NCI-H526 (cell line): Measurements from ENCODE around the gene PTK7.
A peak's percentile ranks its signal among the peaks of the same experiment; 100 is the strongest.
"Not testable (repeated sequence)": the region's sequence is repeated elsewhere in the genome, so short reads cannot be mapped to it uniquely, and the experiment has no call there.

Experiments
- DNase-seq, 2 experiments: peaks; one replicate each; lab custom pipeline; 2025; lab: John Stamatoyannopoulos, UW

Gene PTK7

DNA sequence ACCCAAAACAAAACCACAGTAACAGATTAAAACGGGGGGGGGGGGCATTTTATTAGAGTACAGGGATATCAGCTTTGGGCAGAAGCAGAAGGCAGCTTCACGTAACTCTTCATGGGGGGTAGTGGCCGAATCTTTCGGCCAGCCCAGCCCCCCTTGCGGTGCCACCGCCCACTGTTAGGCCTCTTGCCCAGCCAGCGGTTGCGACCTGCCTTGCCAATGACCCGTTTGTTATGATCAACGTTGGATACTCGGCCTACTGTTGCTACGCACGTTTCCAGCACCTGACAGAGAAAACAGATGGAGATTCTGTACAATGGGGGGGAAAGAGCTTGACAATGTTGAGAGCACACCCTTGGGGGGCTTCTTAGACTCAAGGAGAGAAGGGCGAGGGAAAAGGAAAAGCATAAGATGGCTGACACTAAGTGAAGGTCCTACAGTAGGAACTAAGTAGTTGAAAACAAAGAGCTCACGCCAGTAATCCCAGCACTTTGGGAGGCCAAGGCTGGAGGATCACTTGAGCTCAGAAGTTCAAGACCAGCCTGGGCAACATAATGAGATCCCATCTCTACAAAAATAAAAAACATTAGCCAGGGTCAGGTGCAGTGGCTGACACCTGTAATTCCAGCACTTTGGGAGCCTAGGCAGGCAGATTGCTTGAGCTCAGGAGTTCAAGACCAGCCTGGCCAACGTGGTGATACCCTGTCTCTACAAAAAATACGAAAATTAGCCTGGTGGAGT, 21.7 kb upstream of the PTK7 start:
- no peak for DNase-seq

DNA sequence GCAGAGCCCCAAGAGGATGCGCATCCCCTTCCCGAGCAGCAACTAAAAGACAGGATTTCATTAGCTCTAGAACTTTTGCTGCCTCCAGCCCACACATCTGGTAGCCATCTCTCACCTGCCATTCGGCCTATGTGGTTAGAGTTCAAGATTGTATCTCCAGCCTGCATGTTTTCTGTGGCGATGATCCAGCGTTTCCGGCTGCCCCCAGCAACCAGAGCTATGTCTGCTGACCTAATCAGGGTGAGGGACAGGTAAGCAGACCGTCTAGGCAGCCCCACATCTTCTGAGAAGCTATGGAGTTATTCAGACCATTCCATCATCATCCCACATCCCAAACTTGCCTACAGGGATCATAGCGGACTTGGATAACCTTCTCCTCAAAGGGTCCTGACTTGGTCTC, 20.1 kb upstream of the PTK7 start:
- DNase-seq: no peak

- DNase-seq: no peak
Measured at GRCh38 chr6:43058531-43058930, 17.6 kb upstream of the PTK7 start.

- peak; percentile 97 to 99 for DNase-seq
Measured at GRCh38 chr6:43059168-43060033, 16.7 kb upstream of the PTK7 start, which contains the start of the genes KLC4 and MRPL2. TSS of gene KLC4 (plus strand) at chr6:43059631. CDS start at chr6:43061336, 1,705 bp downstream. TSS of gene MRPL2 (minus strand) at chr6:43059434. CDS start at chr6:43059381, 53 bp downstream.

- DNase-seq: peak in 1 of 2 experiments; percentile 19
Measured at GRCh38 chr6:43060034-43060754, 15.9 kb upstream of the PTK7 start.

DNA sequence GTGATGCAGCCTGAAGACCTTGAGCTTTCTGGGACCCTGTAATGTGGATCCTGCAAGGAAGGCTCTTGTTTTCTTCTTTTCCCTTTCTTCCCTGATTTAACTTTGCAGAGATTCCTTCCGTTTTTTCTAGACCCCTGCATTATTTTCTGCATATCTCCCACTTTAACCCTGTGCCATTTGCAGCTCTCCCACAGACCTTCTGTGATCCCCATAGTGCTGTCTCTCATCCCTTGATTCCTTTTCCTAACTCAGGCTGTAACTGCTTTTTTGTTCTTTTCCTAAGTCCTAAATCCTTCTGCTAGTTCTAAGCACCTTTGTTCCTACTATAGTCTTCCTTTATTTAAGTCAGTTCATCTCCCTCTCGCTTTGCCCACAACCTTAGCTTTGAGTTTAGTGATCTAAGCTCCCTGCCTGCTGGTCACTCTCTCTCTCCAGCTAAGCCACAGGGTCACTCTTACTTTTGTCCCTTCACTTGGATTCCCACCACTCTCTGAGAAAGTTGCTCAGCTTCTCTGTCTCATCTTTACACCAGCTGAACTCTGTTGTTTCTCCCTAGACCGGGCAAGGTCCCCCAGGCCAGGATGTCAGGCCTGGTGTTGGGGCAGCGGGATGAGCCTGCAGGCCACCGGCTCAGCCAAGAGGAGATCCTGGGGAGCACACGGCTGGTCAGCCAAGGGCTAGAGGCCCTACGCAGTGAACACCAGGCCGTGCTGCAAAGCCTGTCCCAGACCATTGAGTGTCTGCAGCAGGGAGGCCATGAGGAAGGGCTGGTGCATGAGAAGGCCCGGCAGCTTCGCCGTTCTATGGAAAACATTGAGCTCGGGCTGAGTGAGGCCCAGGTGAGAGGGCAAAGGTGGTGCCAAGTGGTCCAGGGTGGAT, 15.1 kb upstream of the PTK7 start:
- DNase-seq: no peak

GRCh38 chr6:43061861-43062260, 14.3 kb upstream of the PTK7 start:
- no peak for DNase-seq

DNA sequence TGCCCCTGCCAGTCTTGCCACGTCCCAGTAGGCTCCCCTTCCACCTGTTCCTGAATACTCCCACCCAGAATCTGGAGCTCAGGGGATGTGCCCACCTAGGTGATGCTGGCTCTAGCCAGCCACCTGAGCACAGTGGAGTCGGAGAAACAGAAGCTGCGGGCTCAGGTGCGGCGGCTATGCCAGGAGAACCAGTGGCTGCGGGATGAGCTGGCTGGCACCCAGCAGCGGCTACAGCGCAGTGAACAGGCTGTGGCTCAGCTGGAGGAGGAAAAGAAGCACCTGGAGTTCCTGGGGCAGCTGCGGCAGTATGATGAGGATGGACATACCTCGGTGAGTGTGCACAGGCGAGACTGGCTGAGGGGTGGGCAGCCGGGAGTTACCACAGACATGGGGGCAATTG, 13.3 kb upstream of the PTK7 start:
- DNase-seq: no peak

GRCh38 chr6:43070028-43070632, 6.0 kb upstream of the PTK7 start:
- peak in 1 of 2 experiments; percentile 69 for DNase-seq

DNA sequence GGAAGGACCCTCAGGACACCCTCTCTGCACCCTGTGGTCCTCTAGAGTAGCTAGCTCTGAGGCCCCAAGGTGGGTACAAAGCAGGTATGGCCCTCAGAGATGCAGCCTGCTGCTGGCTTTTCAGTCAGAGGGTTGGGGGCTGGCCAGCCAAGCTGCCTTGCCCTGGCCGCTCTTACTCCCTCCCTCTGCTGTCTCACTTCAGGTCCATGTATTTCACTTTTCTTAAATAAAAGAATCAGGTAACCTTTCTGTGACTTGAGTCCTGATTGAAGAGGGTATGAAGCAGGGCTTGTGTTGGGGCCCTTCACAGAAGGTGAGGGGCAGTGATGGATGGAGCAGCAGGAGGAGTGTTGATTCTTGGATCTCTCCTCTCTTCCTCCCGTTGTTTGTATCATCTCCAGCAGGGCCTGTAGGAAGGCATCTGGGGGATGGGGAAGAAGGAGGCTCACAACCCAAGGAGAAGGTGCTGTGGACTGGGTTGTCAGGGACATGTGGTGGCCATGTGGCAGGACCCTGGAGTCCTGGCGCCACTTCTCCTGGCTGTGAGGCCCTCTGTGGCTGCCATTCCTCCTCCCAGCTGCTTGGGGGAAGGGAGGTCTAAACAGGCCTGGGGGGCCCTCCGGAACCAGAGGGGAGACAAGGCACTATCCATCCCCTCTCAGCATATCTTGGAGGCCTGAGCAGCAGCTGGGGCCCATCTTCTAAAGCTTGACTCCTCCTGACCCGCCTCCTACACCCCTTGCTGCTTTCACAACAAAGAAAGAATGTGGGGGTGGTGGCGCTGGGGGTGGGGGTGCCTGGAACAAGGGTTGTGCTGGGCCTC, 1.1 kb upstream of the PTK7 start:
- DNase-seq: no peak

DNA sequence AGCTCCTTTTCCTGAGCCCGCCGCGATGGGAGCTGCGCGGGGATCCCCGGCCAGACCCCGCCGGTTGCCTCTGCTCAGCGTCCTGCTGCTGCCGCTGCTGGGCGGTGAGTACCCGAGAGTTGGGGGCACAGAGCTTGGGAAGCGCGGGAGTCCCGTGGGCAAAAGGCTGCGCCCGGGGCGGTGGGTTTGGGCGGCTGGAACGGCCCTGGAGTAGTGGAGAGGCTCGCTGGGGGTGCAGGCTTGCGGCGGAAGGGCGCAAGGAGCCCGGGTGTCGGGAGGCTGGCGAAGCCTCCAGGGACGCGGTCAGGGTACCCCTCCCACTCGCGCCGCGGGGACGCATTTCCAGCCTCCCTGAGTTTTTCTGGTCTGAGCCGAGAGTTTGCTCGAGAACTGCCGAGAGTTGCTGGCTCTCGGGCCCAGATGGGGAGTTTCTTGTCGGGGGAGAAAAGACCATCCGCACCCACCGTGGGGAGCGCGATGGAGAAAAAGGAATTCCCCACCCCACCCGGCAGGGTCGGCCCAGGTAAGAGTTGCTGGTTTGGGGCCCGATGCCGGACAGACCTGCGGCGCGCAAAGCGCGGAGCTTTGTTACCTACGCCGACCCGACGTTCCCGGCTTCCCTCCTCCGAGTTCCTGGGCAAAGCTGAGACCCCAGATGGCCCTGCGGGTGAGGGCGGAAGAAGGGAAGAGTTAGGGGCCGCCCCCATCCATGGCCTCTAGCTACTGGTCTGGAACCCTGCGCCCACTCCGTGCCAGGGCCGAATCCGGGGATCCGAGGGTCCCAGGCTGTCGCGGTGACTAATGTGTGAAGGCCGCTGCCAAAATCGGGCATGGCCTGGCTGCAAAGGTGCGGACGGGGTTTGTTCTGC, 584 bp downstream of the PTK7 start:
- DNase-seq: peak; percentile 34 to 76

- DNase-seq: no peak
Measured at GRCh38 chr6:43077333-43077809, 1.3 kb downstream of the PTK7 start.

- DNase-seq: no peak
Measured at GRCh38 chr6:43077981-43078511, 1.9 kb downstream of the PTK7 start.

DNA sequence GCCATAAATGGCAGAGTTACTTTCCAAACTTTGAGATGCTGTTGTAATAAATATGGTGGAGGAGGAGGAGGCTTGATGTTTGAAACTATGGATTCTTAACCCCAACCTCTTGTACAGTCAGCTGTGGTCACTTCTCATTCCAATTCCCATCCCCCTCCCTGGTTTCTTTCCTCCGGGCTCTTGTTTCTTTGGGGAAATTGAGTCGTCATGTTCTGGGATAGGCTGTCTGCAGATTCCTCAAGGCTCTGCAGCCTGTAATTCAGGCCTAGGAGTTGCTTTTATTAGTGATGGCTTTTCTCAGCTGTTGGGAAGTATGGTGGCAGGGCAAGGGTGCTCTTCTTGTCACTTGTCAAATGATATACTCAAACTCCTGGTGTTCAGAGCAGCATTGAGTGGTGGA, 2.6 kb downstream of the PTK7 start:
- no peak for DNase-seq

DNA sequence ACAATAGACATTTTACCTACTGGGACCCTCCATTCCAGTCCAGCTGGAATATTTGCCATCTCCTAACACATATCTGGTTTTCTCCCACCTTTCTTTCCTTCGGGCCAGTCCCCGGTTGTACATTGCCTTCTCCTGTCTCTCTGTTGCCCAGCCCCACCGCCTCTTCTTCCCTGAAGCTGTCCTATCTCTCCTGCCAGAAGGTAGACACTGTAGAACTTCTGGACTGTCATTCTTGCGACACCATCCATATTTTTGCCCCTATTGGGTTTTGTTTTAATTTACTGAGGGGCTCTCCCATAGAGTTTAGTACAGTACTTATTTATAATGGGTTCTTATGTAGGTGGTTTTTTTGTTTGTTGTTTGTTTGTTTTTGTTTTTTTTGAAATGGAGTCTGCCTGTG, 4.9 kb downstream of the PTK7 start:
- DNase-seq: no peak

- DNase-seq: not testable (repeated sequence)
Measured at GRCh38 chr6:43081922-43082321, 5.8 kb downstream of the PTK7 start.

DNA sequence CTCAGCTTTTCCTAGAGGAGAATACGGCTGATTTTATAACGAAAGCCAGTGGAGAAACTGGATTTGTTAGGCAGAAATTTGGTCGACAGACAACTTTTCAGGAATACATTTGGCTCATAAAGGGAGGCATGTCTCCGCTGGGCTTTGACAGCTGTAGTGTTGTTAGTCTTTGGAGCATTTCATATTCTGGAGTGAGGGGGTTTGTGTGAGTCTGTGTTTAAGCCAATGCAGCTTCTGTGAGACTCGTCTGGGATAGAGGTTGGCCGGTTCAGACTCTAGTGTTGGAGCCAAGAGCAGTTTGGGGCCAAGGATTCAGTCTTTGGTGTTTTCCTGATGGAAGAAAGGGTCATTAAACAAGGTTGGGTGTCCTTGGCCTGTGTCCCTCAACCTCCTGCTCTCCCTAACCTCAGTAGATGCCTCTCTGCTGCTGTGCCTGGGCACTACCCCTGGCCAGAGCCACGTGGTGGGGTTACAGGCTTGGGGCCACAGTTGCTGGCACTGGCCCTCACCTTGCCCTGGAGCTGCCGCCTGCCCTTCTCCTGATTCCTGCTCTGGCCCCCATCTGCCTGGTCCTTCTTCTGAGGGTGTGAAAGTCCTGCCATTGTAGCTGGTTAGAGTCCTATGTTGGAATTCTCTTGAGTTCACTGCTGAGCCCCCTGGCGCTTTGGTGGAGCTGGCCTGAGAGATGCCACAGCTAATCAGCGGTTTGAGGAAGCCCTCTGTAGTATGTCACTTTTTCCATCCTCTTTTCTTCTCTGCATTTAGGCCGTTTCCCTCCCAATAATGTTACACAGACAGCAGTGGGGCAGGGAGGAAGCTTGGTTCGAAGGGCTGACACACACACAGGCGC, 6.9 kb downstream of the PTK7 start:
- no peak for DNase-seq
